ENCODE measurements around the gene ZEB2. TPM values are rescaled to one million over a fixed set of nuclear protein-coding genes. Genes with fewer than 3 reads are reported as not detected.
A peak's percentile ranks its signal among the peaks of the same experiment; 100 is the strongest.

The ZEB2 gene
- total RNA-seq, 1 donor from 2014 or later: 111 TPM

- Mint-ChIP-seq H3K27ac (peak overlapping the region; percentile 87), H3K27me3 (ENCODE audit: low read depth) (no peaks in the 10 kb centered on the region)
These were observed 92.9 kb downstream of the ZEB2 start for GRCh38 chr2:144426981-144427479.

DNA sequence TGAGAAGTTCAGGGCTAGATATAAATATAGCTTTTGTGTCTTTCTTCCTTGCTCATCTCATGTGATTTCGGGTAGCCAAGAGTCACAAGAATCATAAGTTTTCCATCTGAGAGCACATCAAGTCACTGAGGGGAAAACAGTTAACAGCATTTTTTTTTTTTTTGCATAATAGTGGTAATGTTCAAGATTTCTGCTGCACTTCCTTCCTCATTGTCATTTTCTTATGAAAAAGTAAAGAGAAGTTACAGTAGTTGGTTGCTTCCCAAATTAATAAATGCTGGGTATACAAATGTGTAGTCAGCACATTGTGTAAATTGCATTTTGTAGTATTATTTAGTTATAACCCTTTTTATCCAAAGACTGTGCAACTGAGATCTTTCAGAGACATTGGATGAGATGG is 93.6 kb downstream of the ZEB2 start:
- no peak for DNase-seq (ENCODE audit: low spot score in 2 of 2, unreplicated experiment in 2 of 2)
- H3K4me3 Mint-ChIP-seq: no peak overlapping the region
- H3K27ac Mint-ChIP-seq: peak overlapping the region; percentile 71
- no peak for TF ChIP-seq CTCF (IDR thresholded peaks at IDR 0.05; ENCODE audit: unreplicated experiment)
- peaks cover 29% of the 10 kb centered on the region for H3K4me1 Mint-ChIP-seq
- peaks cover 25% of the 10 kb centered on the region for H3K36me3 Mint-ChIP-seq
- H3K9me3 Mint-ChIP-seq: no peaks in the 10 kb centered on the region
- no peaks in the 10 kb centered on the region for H3K27me3 Mint-ChIP-seq (ENCODE audit: low read depth)

More at GRCh38 chr2:144426981-144427479, 92.9 kb downstream of the ZEB2 start:
- Mint-ChIP-seq H3K4me3 (no peak overlapping the region), H3K9me3 (no peaks in the 10 kb centered on the region), H3K4me1 (peaks cover 29% of the 10 kb centered on the region), H3K36me3 (peaks cover 23% of the 10 kb centered on the region)
- no peak for TF ChIP-seq CTCF (IDR thresholded peaks at IDR 0.05; ENCODE audit: unreplicated experiment)
- no peak for DNase-seq (ENCODE audit: low spot score in 2 of 2, unreplicated experiment in 2 of 2)

DNA sequence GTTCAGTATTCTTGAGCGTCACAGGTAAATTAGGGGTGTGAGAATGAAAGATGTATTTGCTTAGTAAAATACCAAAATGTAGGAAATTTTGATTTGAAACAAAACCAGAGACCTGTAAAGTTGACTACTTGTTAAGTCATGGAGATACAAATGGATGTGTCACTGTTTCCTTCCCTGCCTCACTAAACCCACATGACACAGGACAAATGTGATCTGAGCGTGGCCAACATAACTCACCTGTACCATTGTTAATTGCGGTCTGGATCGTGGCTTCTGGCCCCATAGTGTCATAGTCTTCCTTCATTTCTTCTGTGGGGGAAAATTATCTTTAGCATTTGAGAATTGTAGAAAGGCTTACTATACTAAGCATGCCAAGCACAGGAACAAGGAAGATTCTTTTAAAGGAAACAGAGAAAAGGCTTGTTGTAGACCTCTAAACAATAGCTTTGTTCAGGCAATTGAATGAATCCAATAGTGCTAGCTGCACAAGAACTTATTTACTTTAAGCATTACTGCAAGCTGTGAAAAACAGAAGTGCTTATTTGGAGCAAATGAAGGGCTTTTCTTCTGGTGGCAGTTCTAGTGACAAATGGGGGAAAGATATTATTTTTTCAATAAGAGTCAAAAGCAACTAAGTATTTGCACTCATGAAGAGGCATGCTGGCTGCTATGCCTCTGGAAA is 95.2 kb downstream of the ZEB2 start:
- no peak for TF ChIP-seq CTCF (IDR thresholded peaks at IDR 0.05; ENCODE audit: unreplicated experiment)
- Mint-ChIP-seq H3K4me3 (no peak overlapping the region), H3K4me1 (peaks cover 29% of the 10 kb centered on the region), H3K36me3 (peaks cover 35% of the 10 kb centered on the region), H3K9me3 (peaks cover 4% of the 10 kb centered on the region), H3K27me3 (ENCODE audit: low read depth) (no peaks in the 10 kb centered on the region), H3K27ac (peak overlapping the region; percentile 32)
- DNase-seq (ENCODE audit: low spot score in 2 of 2, unreplicated experiment in 2 of 2): no peak

DNA sequence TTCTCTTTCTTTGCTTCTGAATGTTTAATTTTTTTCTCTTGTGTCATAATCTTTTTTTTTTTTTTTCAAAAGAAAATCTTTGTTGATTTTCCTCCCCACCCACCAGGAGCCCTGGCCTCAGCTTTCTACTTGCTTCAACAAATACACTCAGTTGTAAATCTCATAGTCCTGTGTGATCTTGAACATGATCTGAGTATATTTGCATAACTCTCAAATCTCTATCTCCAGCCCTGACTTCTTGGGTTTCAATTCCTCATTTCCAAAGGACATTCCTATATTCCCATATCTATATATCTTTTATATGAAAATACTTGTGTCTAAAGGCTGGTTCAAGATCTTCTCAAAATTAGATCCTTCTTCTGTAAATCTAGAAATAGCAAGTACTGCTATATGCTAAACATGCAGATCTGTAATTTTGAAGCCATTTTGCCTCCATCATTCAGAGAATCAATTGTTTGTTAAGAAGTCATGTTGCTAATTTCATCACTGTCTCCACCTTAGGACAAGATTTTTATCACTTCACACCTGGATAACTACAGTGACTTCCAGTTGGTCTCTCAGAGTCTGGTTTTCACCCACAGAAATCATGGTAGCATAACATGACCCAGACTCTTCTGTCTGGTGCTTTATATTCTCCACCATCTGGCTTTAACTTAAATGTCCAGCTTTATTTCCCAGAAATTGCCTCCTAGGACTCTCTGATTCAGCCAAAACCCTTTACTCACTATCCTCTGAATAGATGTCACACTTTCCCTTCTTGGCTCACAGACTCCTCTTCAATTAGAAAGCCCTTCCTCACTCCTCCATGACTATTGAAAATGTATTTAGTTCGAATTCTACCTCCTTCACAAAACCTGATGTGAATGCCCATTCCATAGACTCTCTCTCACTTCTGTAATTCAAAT is 98.1 kb downstream of the ZEB2 start:
- H3K27ac Mint-ChIP-seq: no peak overlapping the region
- TF ChIP-seq CTCF (IDR thresholded peaks at IDR 0.05; ENCODE audit: unreplicated experiment): no peak
- peaks cover 11% of the 10 kb centered on the region for H3K9me3 Mint-ChIP-seq
- no peak overlapping the region for H3K4me3 Mint-ChIP-seq
- DNase-seq (ENCODE audit: low spot score in 2 of 2, unreplicated experiment in 2 of 2): no peak
- H3K4me1 Mint-ChIP-seq: peaks cover 17% of the 10 kb centered on the region
- H3K27me3 Mint-ChIP-seq (ENCODE audit: low read depth): no peaks in the 10 kb centered on the region
- H3K36me3 Mint-ChIP-seq: peaks cover 44% of the 10 kb centered on the region

DNA sequence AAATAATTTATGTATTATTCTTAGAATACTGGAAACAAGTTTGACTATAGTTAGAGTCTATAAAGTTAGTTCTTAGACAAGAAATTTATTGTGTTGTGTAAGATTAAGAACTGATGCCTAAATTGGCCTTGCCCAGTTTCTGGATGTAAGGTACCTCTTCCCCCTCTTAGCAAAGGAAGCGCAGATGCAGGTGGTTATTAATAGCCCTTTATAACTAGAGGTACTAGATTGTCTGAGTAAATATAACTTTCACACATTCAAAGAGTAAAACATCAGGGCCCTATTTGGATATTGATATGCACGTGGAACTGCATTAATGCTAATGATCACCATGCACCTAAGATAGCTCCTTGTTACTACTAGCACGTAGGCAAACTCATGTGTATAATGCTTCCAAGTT is 100.7 kb downstream of the ZEB2 start:
- H3K27me3 Mint-ChIP-seq (ENCODE audit: low read depth): no peaks in the 10 kb centered on the region
- TF ChIP-seq CTCF (IDR thresholded peaks at IDR 0.05; ENCODE audit: unreplicated experiment): no peak
- DNase-seq (ENCODE audit: low spot score in 2 of 2, unreplicated experiment in 2 of 2): no peak
- H3K4me3 Mint-ChIP-seq: no peak overlapping the region
- peaks cover 11% of the 10 kb centered on the region for H3K9me3 Mint-ChIP-seq
- H3K36me3 Mint-ChIP-seq: peaks cover 59% of the 10 kb centered on the region
- H3K27ac Mint-ChIP-seq: no peak overlapping the region
- no peaks in the 10 kb centered on the region for H3K4me1 Mint-ChIP-seq
